ENCODE results near the gene DPM1.

Gene DPM1

GRCh38 chr20:50892394-50892793 lies 65.9 kb downstream of the DPM1 start:
- no peak for DNase-seq

- DNase-seq = no peak
Measured at GRCh38 chr20:50891138-50891537, 67.2 kb downstream of the DPM1 start.

- no peak for DNase-seq
Measured at GRCh38 chr20:50887576-50887975, 70.8 kb downstream of the DPM1 start.

- DNase-seq = no peak
Measured at GRCh38 chr20:50886184-50886790, 72.0 kb downstream of the DPM1 start.

- no peak for DNase-seq
Measured at GRCh38 chr20:50885781-50886180, 72.6 kb downstream of the DPM1 start.

- no peak for DNase-seq
Measured at GRCh38 chr20:50885068-50885467, 73.3 kb downstream of the DPM1 start.
